BJ (cell line): ENCODE data around the gene LARP6. TPM values are rescaled to one million over a fixed set of nuclear protein-coding genes. Genes with fewer than 3 reads are reported as not detected.

ENCODE experiments used
- CTCF ChIA-PET: fragments of 350-600 bp; formaldehyde crosslinking; extraction: SDS; loops from one replicate; lab custom pipeline; 2021; ENCODE audit warnings: antibody characterized with exemption, inconsistent platforms; lab: Yijun Ruan, JAX
- POLR2A ChIA-PET: fragments of 300-600 bp; sonication (Branson Sonifier 250); formaldehyde crosslinking; extraction: SDS; loops from one replicate; lab custom pipeline; 2021; ENCODE audit warnings: antibody characterized with exemption; lab: Charles Lee
- DNase-seq: peaks from one replicate; pipeline ENCODE4 v3.0.0-alpha.2; 2011; ENCODE audit warnings: low read depth
- H3K27me3 ChIP-seq: 2 replicates; pipeline ENCODE4 v1.6.0; 2011; ENCODE audit warnings: low read length; ENCODE audit not compliant: control insufficient read depth, insufficient read depth
- H3K36me3 ChIP-seq: 2 replicates; pipeline ENCODE4 v1.5.1; 2011; ENCODE audit warnings: low read length; ENCODE audit not compliant: control insufficient read depth, insufficient read depth
- H3K4me3 ChIP-seq: 2 replicates; pipeline ENCODE4 v1.5.1; 2011; ENCODE audit warnings: low read depth, mild to moderate bottlenecking, control low read depth, low read length
- polyA plus RNA-seq: library from polyadenylated mRNA; depleted of rRNA; stranded (reverse); fragments of >200 nt; gene quantifications from 2 replicates; pipeline ENCODE4 v1.2.3, GENCODE V29; 2011
- TF ChIP-seq, protein P1 (sequence below): IDR thresholded peaks from 2 replicates; pipeline ENCODE4 v1.5.1; 2011; ENCODE audit warnings: low read depth, mild to moderate bottlenecking, control low read depth, inconsistent platforms, low read length, moderate library complexity; ENCODE audit not compliant: insufficient read depth

Gene LARP6
- polyA plus RNA-seq, 1 experiment, result 108 TPM

DNA sequence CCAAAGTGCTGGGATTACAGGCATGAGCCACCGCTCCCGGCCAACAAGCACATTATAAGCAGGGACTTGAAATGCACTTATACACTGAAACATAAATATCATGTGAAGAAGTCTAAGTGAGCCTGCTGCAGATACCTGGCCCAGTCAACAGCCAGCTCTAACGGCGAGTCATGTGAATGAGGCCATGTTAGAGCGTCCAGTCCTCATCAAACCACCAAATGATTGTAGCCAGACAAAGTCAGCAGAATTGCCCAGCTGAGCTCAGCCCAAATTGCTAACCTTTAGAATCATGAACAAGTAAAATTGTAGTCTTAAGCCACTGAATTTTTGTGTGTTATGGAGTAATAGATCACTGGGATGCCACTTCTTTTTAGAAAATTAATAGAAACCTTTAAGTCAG lies 52.8 kb downstream of the LARP6 start:
- H3K4me3 ChIP-seq, result no peak overlapping the region
- CTCF ChIA-PET, result interaction anchor here (1.9 to 3.1 kb wide), 3 partner anchors 10 to 45 kb away, joined by 5 to 23 read pairs (median 7); no protein-coding TSS in a partner anchor
- TF ChIP-seq, protein P1, sequence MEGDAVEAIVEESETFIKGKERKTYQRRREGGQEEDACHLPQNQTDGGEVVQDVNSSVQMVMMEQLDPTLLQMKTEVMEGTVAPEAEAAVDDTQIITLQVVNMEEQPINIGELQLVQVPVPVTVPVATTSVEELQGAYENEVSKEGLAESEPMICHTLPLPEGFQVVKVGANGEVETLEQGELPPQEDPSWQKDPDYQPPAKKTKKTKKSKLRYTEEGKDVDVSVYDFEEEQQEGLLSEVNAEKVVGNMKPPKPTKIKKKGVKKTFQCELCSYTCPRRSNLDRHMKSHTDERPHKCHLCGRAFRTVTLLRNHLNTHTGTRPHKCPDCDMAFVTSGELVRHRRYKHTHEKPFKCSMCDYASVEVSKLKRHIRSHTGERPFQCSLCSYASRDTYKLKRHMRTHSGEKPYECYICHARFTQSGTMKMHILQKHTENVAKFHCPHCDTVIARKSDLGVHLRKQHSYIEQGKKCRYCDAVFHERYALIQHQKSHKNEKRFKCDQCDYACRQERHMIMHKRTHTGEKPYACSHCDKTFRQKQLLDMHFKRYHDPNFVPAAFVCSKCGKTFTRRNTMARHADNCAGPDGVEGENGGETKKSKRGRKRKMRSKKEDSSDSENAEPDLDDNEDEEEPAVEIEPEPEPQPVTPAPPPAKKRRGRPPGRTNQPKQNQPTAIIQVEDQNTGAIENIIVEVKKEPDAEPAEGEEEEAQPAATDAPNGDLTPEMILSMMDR, result no peak
- H3K36me3 ChIP-seq, result no peaks in the 10 kb centered on the region
- no peaks in the 10 kb centered on the region for H3K27me3 ChIP-seq
- no peak for DNase-seq
- POLR2A ChIA-PET, result no interaction called here

- ChIA-PET POLR2A (interaction anchor here (0.5 to 1.3 kb wide), 3 partner anchors 28 to 102 kb away, joined by 3 to 5 read pairs (median 4); partner anchors contain the start of gene UACA), CTCF (interaction anchor here (0.6 to 3.1 kb wide), 8 partner anchors 11 to 1337 kb away, joined by 3 to 23 read pairs (median 4); no protein-coding TSS in a partner anchor)
- Histone ChIP-seq H3K4me3 (no peak overlapping the region), H3K27me3 (no peaks in the 10 kb centered on the region), H3K36me3 (no peaks in the 10 kb centered on the region)
- DNase-seq, result peak; percentile 97
- TF ChIP-seq, protein P1, result no peak
These were observed 54.1 kb downstream of the LARP6 start for GRCh38 chr15:70799667-70800450.

GRCh38 chr15:70797464-70797863 lies 56.5 kb downstream of the LARP6 start:
- POLR2A ChIA-PET, result no interaction called here

DNA sequence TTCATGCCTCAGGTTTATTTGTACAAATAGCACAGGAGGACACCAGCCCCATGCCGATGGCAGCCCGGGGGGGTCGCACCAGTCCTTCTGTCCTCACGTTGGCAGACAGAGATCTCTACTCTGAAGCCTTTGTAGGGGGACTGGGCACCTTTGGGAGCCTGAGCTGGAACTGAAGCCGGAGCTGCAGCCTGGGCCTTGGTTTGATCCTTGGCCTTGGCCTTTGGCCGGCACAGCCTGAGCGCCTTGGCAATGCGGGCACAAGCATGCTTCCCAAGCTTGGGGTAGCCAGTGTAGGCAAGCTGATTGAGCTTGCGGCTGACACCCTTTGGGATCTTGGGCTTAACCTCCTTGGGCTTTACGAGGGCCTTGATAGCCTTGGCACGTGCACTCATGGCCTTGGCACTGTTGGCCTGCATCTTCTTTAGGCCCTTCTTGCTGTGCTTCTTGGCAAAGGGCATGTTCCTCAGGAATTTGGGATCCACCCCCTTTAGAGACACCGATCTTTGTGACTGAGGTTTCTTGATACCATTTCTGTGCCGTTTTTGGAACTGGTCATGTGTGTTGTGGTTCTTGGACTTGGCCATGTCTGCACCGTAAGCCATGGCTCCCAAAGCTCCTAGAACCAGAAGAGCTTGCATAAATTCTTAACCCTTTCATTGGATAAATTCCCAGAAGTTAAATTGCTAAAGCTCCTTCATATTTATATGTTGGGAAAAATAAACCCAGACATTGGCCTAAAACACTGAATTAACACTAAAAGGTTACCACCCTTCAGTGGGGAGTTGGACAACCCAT lies 57.2 kb downstream of the LARP6 start:
- CTCF ChIA-PET, result interaction anchor here (0.7 to 2.1 kb wide), 3 partner anchors 9 to 22 kb away, joined by 3 to 9 read pairs (median 4); no protein-coding TSS in a partner anchor
- no peaks in the 10 kb centered on the region for H3K36me3 ChIP-seq
- H3K4me3 ChIP-seq, result no peak overlapping the region
- POLR2A ChIA-PET, result no interaction called here
- H3K27me3 ChIP-seq, result no peaks in the 10 kb centered on the region
- TF ChIP-seq, protein P1, result no peak
- DNase-seq, result no peak

More at GRCh38 chr15:70797464-70797863, 56.5 kb downstream of the LARP6 start:
- CTCF ChIA-PET, result interaction anchor here (0.5 to 2.1 kb wide), 4 partner anchors 10 to 72 kb away, joined by 3 to 9 read pairs (median 4); no protein-coding TSS in a partner anchor
- DNase-seq, result no peak
- TF ChIP-seq, protein P1, result no peak
- Histone ChIP-seq H3K4me3 (no peak overlapping the region), H3K36me3 (no peaks in the 10 kb centered on the region), H3K27me3 (no peaks in the 10 kb centered on the region)

DNA sequence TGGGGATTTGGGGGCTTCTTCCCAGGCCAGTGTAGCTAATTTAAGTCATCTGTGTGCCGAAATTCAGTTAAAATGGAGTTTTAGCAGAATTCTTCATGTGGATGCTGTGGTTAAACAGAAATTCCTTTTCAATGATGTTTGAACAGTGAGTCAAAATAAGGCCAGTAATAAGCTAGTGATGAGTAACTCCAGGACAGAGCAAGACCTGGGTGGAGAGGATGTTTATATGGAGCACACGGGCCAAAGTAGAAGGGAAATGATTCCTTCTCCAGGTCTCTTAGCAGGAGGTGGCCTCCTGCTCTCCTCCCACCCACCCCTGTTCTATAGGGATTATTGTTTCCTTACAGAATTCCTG lies 58.7 kb downstream of the LARP6 start:
- POLR2A ChIA-PET, result no interaction called here
- Histone ChIP-seq H3K4me3 (no peak overlapping the region), H3K27me3 (no peaks in the 10 kb centered on the region), H3K36me3 (no peaks in the 10 kb centered on the region)
- CTCF ChIA-PET, result interaction anchor here (1.0 to 3.4 kb wide), 4 partner anchors 17 to 72 kb away, joined by 3 to 17 read pairs (median 5); no protein-coding TSS in a partner anchor
- TF ChIP-seq, protein P1, result no peak
- DNase-seq, result peak; percentile 92
